ENCODE results near the gene TCF20.

The TCF20 gene

DNA sequence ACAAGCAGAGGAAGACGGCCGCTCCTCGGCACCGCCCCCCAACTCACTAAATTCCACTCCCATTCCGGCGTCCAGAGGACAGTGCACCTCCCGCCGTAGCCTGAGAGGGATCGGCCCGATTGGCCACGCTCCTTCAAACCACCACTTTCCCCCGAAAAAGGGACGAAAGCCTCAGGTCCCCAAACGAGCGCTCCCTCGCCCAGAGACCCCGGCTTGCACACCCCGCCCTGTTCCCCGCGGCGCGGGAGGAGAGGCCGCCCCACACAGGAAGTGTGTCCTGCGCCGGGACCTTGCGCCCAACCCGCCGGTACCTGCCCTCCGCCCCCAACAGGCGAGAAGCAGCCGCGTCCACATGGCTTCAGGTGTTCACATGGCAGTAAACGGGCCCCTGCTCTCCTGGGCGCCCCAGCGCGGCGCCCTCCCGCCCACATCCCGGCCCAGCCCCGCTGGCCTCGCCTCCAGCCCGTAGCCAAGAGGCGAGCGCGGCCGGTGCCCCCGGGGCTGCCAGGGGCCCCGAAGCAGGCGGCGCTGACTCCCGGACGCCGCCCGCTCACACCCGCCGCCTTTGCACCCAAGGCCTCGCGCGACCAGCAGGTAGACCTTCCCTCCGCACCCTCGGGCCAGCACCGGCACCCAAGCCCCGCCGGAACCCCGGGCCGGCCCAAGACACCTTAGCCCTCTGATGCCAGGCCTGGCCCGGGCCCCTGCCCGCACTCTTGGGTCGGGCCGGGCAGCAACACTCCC lies 849 bp downstream of the TCF20 start:
- TF ChIP-seq CTCF (IDR thresholded peaks at IDR 0.05), result no peak
- Histone ChIP-seq H3K4me2 (ENCODE audit: low read length) (peak overlapping the region; percentile 87), H3K27ac (peak overlapping the region; percentile 75), H3K4me3 (ENCODE audit: low read depth, low read length) (peak overlapping the region; percentile 61), H3K27me3 (ENCODE audit: control insufficient read depth, insufficient read depth, low read length) (no peaks in the 10 kb centered on the region), H3K9me3 (ENCODE audit: control insufficient read depth, low read length) (no peaks in the 10 kb centered on the region), H3K36me3 (ENCODE audit: control insufficient read depth, insufficient read depth, low read length) (no peaks in the 10 kb centered on the region), H2AFZ (peak overlapping the region; percentile 79), H3K79me2 (peaks cover 21% of the 10 kb centered on the region), H3K9ac (no peak overlapping the region), H3K4me1 (no peaks in the 10 kb centered on the region)

DNA sequence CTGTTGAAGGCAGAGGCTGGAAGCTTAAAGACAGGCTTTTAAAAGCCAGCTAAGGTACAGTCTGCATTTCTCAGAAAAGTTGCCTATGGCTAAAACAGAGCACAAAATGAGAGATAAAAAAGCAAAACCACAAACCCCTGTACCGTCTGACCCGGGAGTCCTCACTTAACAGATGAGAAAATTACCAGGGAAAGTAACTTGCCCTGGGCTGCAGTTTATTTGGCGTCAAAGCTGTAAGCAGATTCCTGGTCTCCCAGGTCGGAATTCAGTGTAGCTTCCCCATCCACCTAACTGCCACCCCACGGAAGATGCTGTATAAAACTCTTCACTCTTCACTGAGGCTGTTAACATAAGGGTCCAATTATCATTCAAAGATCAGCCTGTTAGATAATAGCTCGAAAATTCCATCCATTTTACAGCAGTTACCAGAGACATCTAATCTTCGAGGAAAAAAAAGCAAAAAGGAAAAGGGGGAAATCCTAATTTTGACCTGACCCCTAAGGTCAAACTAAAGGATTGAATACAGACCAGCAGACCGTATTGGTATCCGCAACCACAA lies 1.5 kb downstream of the TCF20 start:
- H3K4me2 ChIP-seq (ENCODE audit: low read length), result peak overlapping the region; percentile 87
- peak overlapping the region; percentile 64 for H2AFZ ChIP-seq
- H3K27ac ChIP-seq, result no peak overlapping the region
- H3K36me3 ChIP-seq (ENCODE audit: control insufficient read depth, insufficient read depth, low read length), result no peaks in the 10 kb centered on the region
- peaks cover 25% of the 10 kb centered on the region for H3K79me2 ChIP-seq
- H3K4me1 ChIP-seq, result no peaks in the 10 kb centered on the region
- H3K9ac ChIP-seq, result no peak overlapping the region
- peak overlapping the region; percentile 61 for H3K4me3 ChIP-seq (ENCODE audit: low read depth, low read length)
- no peaks in the 10 kb centered on the region for H3K9me3 ChIP-seq (ENCODE audit: control insufficient read depth, low read length)
- no peak for TF ChIP-seq CTCF (IDR thresholded peaks at IDR 0.05)
- H3K27me3 ChIP-seq (ENCODE audit: control insufficient read depth, insufficient read depth, low read length), result no peaks in the 10 kb centered on the region

- Histone ChIP-seq H3K79me2 (peaks cover 54% of the 10 kb centered on the region), H3K27me3 (ENCODE audit: control insufficient read depth, insufficient read depth, low read length) (no peaks in the 10 kb centered on the region), H3K4me2 (ENCODE audit: low read length) (no peak overlapping the region), H3K36me3 (ENCODE audit: control insufficient read depth, insufficient read depth, low read length) (no peaks in the 10 kb centered on the region), H3K4me1 (no peaks in the 10 kb centered on the region), H3K27ac (no peak overlapping the region), H3K9ac (no peak overlapping the region), H3K4me3 (ENCODE audit: low read depth, low read length) (no peak overlapping the region), H3K9me3 (ENCODE audit: control insufficient read depth, low read length) (no peaks in the 10 kb centered on the region), H2AFZ (no peak overlapping the region)
- no peak for TF ChIP-seq CTCF (IDR thresholded peaks at IDR 0.05)
These were observed 5.1 kb downstream of the TCF20 start for GRCh38 chr22:42265321-42265720.

GRCh38 chr22:42263944-42264343 lies 6.5 kb downstream of the TCF20 start:
- Histone ChIP-seq H3K36me3 (ENCODE audit: control insufficient read depth, insufficient read depth, low read length) (no peaks in the 10 kb centered on the region), H3K4me2 (ENCODE audit: low read length) (no peak overlapping the region), H3K27me3 (ENCODE audit: control insufficient read depth, insufficient read depth, low read length) (no peaks in the 10 kb centered on the region), H3K27ac (no peak overlapping the region), H3K4me3 (ENCODE audit: low read depth, low read length) (no peak overlapping the region), H3K4me1 (no peaks in the 10 kb centered on the region), H3K9me3 (ENCODE audit: control insufficient read depth, low read length) (no peaks in the 10 kb centered on the region), H3K79me2 (peaks cover 57% of the 10 kb centered on the region), H2AFZ (no peak overlapping the region), H3K9ac (no peak overlapping the region)
- no peak for TF ChIP-seq CTCF (IDR thresholded peaks at IDR 0.05)

DNA sequence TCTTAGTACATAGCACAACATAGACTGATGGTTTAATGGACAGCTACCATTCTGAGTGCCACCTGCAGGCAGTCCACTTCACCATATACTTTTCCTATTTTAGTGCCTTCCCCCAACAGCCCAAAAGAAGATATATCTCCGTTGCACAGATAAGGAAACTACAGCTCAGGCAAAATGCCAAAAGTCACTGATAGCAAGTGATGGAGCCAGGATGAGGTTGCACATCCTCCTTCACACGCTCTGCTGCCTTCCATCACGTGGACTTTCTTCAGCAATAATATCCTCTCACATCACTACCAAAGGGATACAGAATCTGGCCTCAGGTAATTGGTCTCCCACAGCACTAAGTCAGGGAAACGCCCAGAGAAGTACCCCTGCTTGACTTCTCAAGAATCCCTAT lies 7.5 kb downstream of the TCF20 start:
- Histone ChIP-seq H3K27me3 (ENCODE audit: control insufficient read depth, insufficient read depth, low read length) (no peaks in the 10 kb centered on the region), H3K4me1 (no peaks in the 10 kb centered on the region), H3K79me2 (peaks cover 57% of the 10 kb centered on the region), H2AFZ (no peak overlapping the region), H3K9me3 (ENCODE audit: control insufficient read depth, low read length) (no peaks in the 10 kb centered on the region), H3K36me3 (ENCODE audit: control insufficient read depth, insufficient read depth, low read length) (no peaks in the 10 kb centered on the region), H3K4me2 (ENCODE audit: low read length) (no peak overlapping the region), H3K4me3 (ENCODE audit: low read depth, low read length) (no peak overlapping the region), H3K9ac (no peak overlapping the region), H3K27ac (no peak overlapping the region)
- no peak for TF ChIP-seq CTCF (IDR thresholded peaks at IDR 0.05)

All from parathyroid adenoma (tissue), 2 donors.